ENCODE measurements around the gene CDC23.

DNA sequence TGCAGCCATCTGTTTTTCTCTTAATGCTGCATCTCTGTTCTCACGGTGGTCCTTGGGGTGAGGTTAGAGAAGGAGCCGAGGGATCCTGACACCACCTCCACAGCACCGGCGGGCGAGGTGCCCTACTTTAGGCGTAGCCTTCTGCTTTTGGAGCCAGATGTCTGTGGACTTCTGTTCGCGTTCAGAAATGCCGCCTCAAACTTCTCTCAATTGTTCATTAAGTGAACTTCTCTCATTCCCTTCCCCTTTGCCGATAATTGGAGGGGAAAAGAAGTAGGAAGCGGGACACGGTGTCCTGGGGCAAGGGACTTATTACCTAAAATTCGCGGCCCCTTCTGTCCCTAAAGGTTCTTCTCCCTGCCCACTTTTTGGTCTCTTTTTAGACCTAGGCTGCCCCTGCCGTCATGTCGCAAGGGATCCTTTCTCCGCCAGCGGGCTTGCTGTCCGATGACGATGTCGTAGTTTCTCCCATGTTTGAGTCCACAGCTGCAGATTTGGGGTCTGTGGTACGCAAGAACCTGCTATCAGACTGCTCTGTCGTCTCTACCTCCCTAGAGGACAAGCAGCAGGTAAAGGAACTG, 33.8 kb downstream of the CDC23 start:
- no peak for TF ChIP-seq POLR2AphosphoS5 (IDR thresholded peaks at IDR 0.05; ENCODE audit: low read depth, low read length)
- TF ChIP-seq, protein P1, sequence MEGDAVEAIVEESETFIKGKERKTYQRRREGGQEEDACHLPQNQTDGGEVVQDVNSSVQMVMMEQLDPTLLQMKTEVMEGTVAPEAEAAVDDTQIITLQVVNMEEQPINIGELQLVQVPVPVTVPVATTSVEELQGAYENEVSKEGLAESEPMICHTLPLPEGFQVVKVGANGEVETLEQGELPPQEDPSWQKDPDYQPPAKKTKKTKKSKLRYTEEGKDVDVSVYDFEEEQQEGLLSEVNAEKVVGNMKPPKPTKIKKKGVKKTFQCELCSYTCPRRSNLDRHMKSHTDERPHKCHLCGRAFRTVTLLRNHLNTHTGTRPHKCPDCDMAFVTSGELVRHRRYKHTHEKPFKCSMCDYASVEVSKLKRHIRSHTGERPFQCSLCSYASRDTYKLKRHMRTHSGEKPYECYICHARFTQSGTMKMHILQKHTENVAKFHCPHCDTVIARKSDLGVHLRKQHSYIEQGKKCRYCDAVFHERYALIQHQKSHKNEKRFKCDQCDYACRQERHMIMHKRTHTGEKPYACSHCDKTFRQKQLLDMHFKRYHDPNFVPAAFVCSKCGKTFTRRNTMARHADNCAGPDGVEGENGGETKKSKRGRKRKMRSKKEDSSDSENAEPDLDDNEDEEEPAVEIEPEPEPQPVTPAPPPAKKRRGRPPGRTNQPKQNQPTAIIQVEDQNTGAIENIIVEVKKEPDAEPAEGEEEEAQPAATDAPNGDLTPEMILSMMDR (IDR thresholded peaks at IDR 0.05 in 2 of 3, conservative IDR thresholded peaks at IDR 0.05 in 1 of 3; ENCODE audit: borderline replicate concordance in 1 of 3, insufficient read depth in 1 of 3, low read depth in 2 of 3, low read length in 2 of 3): no peak
- TF ChIP-seq YY1 (IDR thresholded peaks at IDR 0.05; ENCODE audit: extremely low read depth, insufficient replicate concordance, low read depth, low read length): peak; percentile 17
- no peak for TF ChIP-seq ELF1 (IDR thresholded peaks at IDR 0.05; ENCODE audit: borderline replicate concordance, low read depth)
- TF ChIP-seq ZNF274 (IDR thresholded peaks at IDR 0.05; ENCODE audit: low read depth, low read length): no peak
- no peak for TF ChIP-seq SP1 (IDR thresholded peaks at IDR 0.05; ENCODE audit: low read depth)
- TF ChIP-seq POLR2A (IDR thresholded peaks at IDR 0.05; ENCODE audit: borderline replicate concordance, extremely low read depth, insufficient read depth, insufficient read length): no peak
- no peak for TF ChIP-seq REST (IDR thresholded peaks at IDR 0.05; ENCODE audit: low read depth)
- TF ChIP-seq JUND (IDR thresholded peaks at IDR 0.05): no peak

Data from HCT116 (cell line).